Suprapubic skin (tissue), 4 donors: ENCODE measurements around the gene CPA1. TPM values are rescaled to one million over a fixed set of nuclear protein-coding genes. Genes with fewer than 3 reads are reported as not detected.

Experiments
- DNase-seq, 2 donors: peaks; one replicate each; pipeline ENCODE4 v3.0.0-alpha.2; 2019; ENCODE audit warnings: low spot score in 2 of 2
- H3K27ac ChIP-seq: fragments of 200-600 bp; sonication (generic); one replicate; pipeline ENCODE4 v1.5.1; 2019
- H3K27me3 ChIP-seq: fragments of 200-600 bp; sonication (generic); one replicate; pipeline ENCODE4 v1.5.1; 2019
- H3K36me3 ChIP-seq: fragments of 200-600 bp; sonication (generic); one replicate; pipeline ENCODE4 v1.5.1; 2019
- H3K4me1 ChIP-seq: fragments of 200-600 bp; sonication (generic); one replicate; pipeline ENCODE4 v1.5.1; 2019
- H3K4me3 ChIP-seq: fragments of 200-600 bp; sonication (generic); one replicate; pipeline ENCODE4 v1.5.1; 2019; ENCODE audit warnings: mild to moderate bottlenecking
- H3K9me3 ChIP-seq: fragments of 200-600 bp; sonication (generic); one replicate; pipeline ENCODE4 v1.5.1; 2019
- EP300 ChIP-seq: sonication (generic); formaldehyde crosslinking; IDR thresholded peaks from one replicate; pipeline ENCODE4 v1.6.1; 2017; ENCODE audit warnings: antibody characterized with exemption
- POLR2A ChIP-seq, 2 donors: fragments of 450-650 bp; IDR thresholded peaks; one replicate each; pipeline ENCODE4 v1.6.1; 2017; ENCODE audit warnings: antibody characterized with exemption in 2 of 2, mild to moderate bottlenecking in 2 of 2, moderate library complexity in 2 of 2
- POLR2AphosphoS5 ChIP-seq, 3 donors: sonication (generic); formaldehyde crosslinking; IDR thresholded peaks; one replicate each; pipeline ENCODE4 v1.6.1; 2017; ENCODE audit warnings: antibody characterized with exemption in 3 of 3
- WGBS: methylation state at CpG from one replicate; pipeline ENCODE4 v1.1.5; 2018; 5-methylcytosine and 5-hydroxymethylcytosine counted together
- total RNA-seq, 4 donors: library from RNA; depleted of rRNA; stranded (reverse); fragments of >200 nt; gene quantifications; one replicate each; pipeline ENCODE4 v1.1.0, GENCODE V29; 2016
- TF ChIP-seq, protein P1 (sequence below), 2 donors: fragments of 200-600 bp in 1 of 2; fragments of 450-650 bp in 1 of 2; sonication (generic) in 1 of 2; IDR thresholded peaks; one replicate each; pipeline ENCODE4 v1.5.1; 2016 to 2019; ENCODE audit warnings: antibody characterized with exemption in 2 of 2, mild to moderate bottlenecking in 1 of 2, moderate library complexity in 1 of 2

Gene CPA1
- total RNA-seq, 4 donors from 2014 or later: not detected

DNA sequence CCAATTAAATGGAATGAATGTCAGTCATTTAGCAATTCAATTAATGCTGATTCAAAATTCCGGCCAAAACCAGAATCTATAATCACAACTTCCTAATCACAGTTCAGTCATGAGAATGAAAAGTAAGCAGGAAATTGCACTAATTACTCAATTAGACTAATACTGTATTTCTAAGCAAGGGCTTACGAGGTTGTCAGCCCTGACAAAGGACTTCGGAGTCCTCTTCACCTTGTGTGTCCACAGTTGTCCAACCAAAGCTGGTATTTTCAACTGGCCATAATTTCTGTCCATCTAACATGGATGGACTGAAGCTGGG is 17.4 kb downstream of the CPA1 start:
- no peak overlapping the region for H3K4me3 ChIP-seq
- DNase-seq: no peak
- TF ChIP-seq, protein P1, sequence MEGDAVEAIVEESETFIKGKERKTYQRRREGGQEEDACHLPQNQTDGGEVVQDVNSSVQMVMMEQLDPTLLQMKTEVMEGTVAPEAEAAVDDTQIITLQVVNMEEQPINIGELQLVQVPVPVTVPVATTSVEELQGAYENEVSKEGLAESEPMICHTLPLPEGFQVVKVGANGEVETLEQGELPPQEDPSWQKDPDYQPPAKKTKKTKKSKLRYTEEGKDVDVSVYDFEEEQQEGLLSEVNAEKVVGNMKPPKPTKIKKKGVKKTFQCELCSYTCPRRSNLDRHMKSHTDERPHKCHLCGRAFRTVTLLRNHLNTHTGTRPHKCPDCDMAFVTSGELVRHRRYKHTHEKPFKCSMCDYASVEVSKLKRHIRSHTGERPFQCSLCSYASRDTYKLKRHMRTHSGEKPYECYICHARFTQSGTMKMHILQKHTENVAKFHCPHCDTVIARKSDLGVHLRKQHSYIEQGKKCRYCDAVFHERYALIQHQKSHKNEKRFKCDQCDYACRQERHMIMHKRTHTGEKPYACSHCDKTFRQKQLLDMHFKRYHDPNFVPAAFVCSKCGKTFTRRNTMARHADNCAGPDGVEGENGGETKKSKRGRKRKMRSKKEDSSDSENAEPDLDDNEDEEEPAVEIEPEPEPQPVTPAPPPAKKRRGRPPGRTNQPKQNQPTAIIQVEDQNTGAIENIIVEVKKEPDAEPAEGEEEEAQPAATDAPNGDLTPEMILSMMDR (IDR thresholded peaks at IDR 0.05): no peak
- TF ChIP-seq POLR2AphosphoS5 (IDR thresholded peaks at IDR 0.05) (no peak), POLR2A (IDR thresholded peaks at IDR 0.05) (no peak), EP300 (no peak)
- no peaks in the 10 kb centered on the region for H3K27me3 ChIP-seq
- 82% methylated on average over 3 of the region's 3 CpGs for WGBS
- H3K36me3 ChIP-seq: no peaks in the 10 kb centered on the region
- H3K4me1 ChIP-seq: peaks cover 19% of the 10 kb centered on the region
- no peak overlapping the region for H3K27ac ChIP-seq
- no peaks in the 10 kb centered on the region for H3K9me3 ChIP-seq

DNA sequence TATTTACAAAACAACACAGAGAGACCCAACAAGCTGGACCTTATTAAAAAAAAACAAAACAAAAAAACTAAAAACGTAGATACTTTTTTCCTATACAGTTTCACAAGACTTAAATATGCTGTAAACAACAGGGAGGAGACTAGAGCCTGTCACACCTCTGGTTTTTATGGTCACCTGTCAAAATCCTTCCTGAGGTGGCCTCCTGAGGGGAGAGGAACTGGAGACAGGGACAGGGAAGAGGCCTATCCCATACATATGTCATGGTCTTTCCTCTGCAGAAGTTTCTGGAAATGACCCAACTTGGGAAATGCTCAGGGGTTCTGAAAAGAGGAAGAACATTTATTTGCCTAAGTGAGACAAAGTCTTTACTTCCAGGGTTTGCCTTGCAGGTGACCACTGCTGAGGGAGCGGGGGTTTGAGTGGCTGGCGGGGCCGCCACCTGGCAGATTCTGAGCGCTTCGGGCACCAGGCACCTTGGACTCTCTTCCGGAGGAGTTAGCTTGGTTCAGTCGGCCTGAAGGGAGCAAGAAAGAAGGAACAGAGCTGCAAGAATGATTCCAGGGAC is 18.3 kb downstream of the CPA1 start:
- peaks cover 10% of the 10 kb centered on the region for H3K4me1 ChIP-seq
- no peak for DNase-seq
- WGBS: 82% methylated on average over 8 of the region's 8 CpGs
- TF ChIP-seq POLR2AphosphoS5 (IDR thresholded peaks at IDR 0.05) (no peak), EP300 (no peak), POLR2A (IDR thresholded peaks at IDR 0.05) (no peak)
- TF ChIP-seq, protein P1 (IDR thresholded peaks at IDR 0.05): no peak
- no peak overlapping the region for H3K27ac ChIP-seq
- H3K9me3 ChIP-seq: no peaks in the 10 kb centered on the region
- H3K27me3 ChIP-seq: no peaks in the 10 kb centered on the region
- H3K4me3 ChIP-seq: no peak overlapping the region
- no peaks in the 10 kb centered on the region for H3K36me3 ChIP-seq

DNA sequence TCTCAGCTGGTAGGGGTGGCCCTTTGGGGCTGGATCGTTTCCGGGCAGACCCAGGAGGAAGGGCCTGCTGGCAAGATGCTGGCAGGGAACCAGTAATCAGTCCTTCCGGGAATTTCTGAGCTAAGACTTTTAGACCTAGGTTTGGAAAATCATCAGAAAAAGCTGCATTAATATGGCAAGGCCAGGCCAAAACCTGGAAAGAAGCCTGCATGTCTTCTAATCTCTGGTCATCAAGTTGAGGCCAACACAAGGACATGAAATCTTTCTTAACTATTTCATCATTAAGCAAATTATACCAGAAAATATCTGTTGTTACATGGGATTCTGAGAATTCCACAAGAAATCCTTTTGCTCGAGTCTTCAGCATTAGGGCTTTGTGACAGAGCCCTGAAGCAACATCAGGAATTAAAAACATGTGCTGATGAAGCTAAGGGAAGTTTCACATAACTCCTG is 19.9 kb downstream of the CPA1 start:
- no peak for TF ChIP-seq EP300
- peak in 1 of 3 donors; percentile 11 for TF ChIP-seq POLR2AphosphoS5 (IDR thresholded peaks at IDR 0.05)
- Histone ChIP-seq H3K9me3 (no peaks in the 10 kb centered on the region), H3K4me1 (peaks cover 10% of the 10 kb centered on the region), H3K4me3 (no peak overlapping the region), H3K27me3 (no peaks in the 10 kb centered on the region), H3K27ac (peak overlapping the region; percentile 6), H3K36me3 (no peaks in the 10 kb centered on the region)
- 52% methylated on average over 4 of the region's 4 CpGs for WGBS
- DNase-seq: no peak

DNA sequence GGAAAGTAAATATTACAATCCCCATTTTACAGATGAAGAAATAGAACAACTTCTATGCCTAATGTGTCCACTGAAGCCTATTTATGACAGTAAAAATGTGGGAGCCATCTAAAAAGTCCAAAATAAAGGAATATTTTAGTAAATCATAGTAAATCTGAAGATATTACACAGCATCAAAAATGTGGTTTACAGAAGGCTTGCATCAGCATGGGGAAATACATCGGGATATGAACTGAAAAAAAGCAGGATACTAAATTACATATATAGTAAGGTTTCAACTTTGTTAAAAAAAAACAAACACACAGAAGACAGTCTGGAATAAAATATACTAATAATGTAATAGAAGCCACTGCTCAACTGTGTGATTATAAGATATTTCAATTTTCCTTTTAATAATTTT is 20.8 kb downstream of the CPA1 start:
- Histone ChIP-seq H3K36me3 (no peaks in the 10 kb centered on the region), H3K27me3 (no peaks in the 10 kb centered on the region), H3K9me3 (no peaks in the 10 kb centered on the region), H3K27ac (no peak overlapping the region), H3K4me3 (no peak overlapping the region), H3K4me1 (peaks cover 10% of the 10 kb centered on the region)
- TF ChIP-seq, protein P1 (IDR thresholded peaks at IDR 0.05): no peak
- no peak for TF ChIP-seq POLR2AphosphoS5 (IDR thresholded peaks at IDR 0.05)
- no peak for DNase-seq
- WGBS: 73% methylated on average over 1 of the region's 1 CpG

DNA sequence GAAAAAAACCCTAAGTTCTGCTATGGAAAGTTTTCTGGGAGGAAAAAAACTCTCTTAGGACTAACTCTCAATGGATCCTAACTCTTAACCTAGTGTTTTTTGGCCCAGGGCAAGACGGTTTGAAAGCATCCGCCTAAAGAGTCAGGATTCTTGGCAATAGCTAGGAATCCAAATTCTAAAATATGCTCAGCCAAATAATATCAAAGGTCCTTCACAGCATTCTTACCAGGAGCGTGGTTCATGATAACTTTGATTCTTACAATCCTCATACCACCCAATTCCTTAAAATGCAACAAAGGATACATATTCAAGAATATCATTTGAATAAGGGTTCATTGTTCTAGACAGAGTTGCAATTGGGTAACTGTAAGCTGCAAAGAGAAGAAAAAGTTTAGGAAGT is 21.3 kb downstream of the CPA1 start:
- Histone ChIP-seq H3K27ac (no peak overlapping the region), H3K4me1 (peaks cover 8% of the 10 kb centered on the region), H3K4me3 (no peak overlapping the region), H3K9me3 (no peaks in the 10 kb centered on the region), H3K36me3 (no peaks in the 10 kb centered on the region), H3K27me3 (no peaks in the 10 kb centered on the region)
- WGBS: 37% methylated on average over 3 of the region's 3 CpGs
- DNase-seq: no peak
- TF ChIP-seq POLR2AphosphoS5 (IDR thresholded peaks at IDR 0.05) (no peak), POLR2A (IDR thresholded peaks at IDR 0.05) (no peak), EP300 (no peak)
- TF ChIP-seq, protein P1 (IDR thresholded peaks at IDR 0.05): no peak

DNA sequence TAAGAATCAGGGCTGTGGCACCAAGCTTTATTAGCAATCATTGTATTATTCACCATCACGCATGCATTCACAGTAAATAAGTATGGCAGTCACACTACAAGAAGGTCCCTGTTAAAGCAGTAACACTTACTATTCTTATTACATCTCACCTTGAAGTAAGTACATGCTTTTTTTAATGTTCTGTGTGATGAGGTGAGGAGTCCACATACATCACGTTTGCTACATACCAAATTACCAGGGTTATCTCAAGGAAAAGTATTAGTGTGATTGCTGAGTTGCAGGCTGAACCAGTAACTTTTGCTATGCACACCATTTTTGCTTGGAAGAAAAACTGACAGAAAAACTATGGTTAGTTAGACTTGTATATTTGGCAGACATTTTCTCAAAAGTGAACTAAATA is 24.7 kb downstream of the CPA1 start:
- Histone ChIP-seq H3K27ac (no peak overlapping the region), H3K9me3 (no peaks in the 10 kb centered on the region), H3K4me1 (peaks cover 9% of the 10 kb centered on the region), H3K4me3 (no peak overlapping the region), H3K36me3 (no peaks in the 10 kb centered on the region), H3K27me3 (no peaks in the 10 kb centered on the region)
- no peak for DNase-seq
- TF ChIP-seq, protein P1 (IDR thresholded peaks at IDR 0.05): no peak
- no peak for TF ChIP-seq POLR2AphosphoS5 (IDR thresholded peaks at IDR 0.05)
- TF ChIP-seq POLR2A (IDR thresholded peaks at IDR 0.05): no peak
- TF ChIP-seq EP300: no peak
- 96% methylated on average over 2 of the region's 2 CpGs for WGBS
